Motor neuron (in vitro differentiated cells): ENCODE results near the gene EFCAB6. TPM values are rescaled to one million over a fixed set of nuclear protein-coding genes. Genes with fewer than 3 reads are reported as not detected.

Source experiments
- ATAC-seq, 8 experiments: fragments of 200-7000 bp; cut with Tn5 transposase; replicated peaks in 6 of 8; 2 replicates each; pipeline ENCODE4 v1.8.0; 2021; ENCODE audit warnings: mild to moderate bottlenecking in 8 of 8, moderate library complexity in 8 of 8
- H3K27ac ChIP-seq, 2 donors: fragments of 250-450 bp; sonication (Bioruptor Pico); 2 replicates each; pipeline ENCODE4 v1.9.0; 2021; ENCODE audit warnings: antibody characterized with exemption in 2 of 2, mild to moderate bottlenecking in 2 of 2, moderate library complexity in 1 of 2
- H3K4me1 ChIP-seq, 2 donors: fragments of 250-450 bp; sonication (Bioruptor Pico); replicated peaks in 1 of 2; 2 replicates each; pipeline ENCODE4 v1.6.1; 2021; ENCODE audit warnings: antibody characterized with exemption in 2 of 2, mild to moderate bottlenecking in 2 of 2, moderate library complexity in 1 of 2
- H3K4me3 ChIP-seq, 5 donors: fragments of 250-450 bp; sonication (Bioruptor Pico); 2 replicates each; pipeline ENCODE4 v1.9.0; 2021; ENCODE audit warnings: antibody characterized with exemption in 5 of 5, mild to moderate bottlenecking in 5 of 5, moderate library complexity in 4 of 5
- WGBS, 10 experiments: fragments of 450-650 bp; shearing (Covaris generic); methylation state at CpG; one replicate each; pipeline ENCODE4 v1.0.0; 2022; 5-methylcytosine and 5-hydroxymethylcytosine counted together
- in situ Hi-C, 9 experiments: fragments of 400-800 bp; cut with MboI; loops; one replicate each; pipeline ENCODE4 v1.15.0; 2021; ENCODE audit warnings: low sequenced_read_pairs in 9 of 9, low pct_unique_long_range_greater_than_20kb in 2 of 9; ENCODE audit not compliant: unreplicated experiment in 9 of 9
- total RNA-seq, 8 experiments: library from RNA; unstranded; fragments of 300-600 nt; gene quantifications; 2 replicates each; pipeline versions ENCODE4 v1.2.3 to v1.2.4, GENCODE V29; 2022

EFCAB6 gene
- total RNA-seq, 8 experiments from 2014 or later = 1.0 to 9.2 (median 2.5) TPM

GRCh38 chr22:43852573-43853327 is 40.6 kb upstream of the EFCAB6 start:
- Histone ChIP-seq H3K4me3 (no peak overlapping the region), H3K4me1 (peaks cover 8 to 15% of the 10 kb centered on the region in 2 donors), H3K27ac (no peak overlapping the region)
- ATAC-seq = no peak
- in situ Hi-C loops = no loop called here
- 66 to 100% (median 90%) methylated on average over 3 to 9 of the region's 19 CpGs; no CpG with 5 or more reads in 4 of the 10 experiments for WGBS, 10 experiments

- in situ Hi-C loops = no loop called here
- H3K4me3 ChIP-seq = no peak overlapping the region
- 17 to 100% (median 100%) methylated on average over 1 of the region's 3 CpGs; no CpG with 5 or more reads in 6 of the 10 experiments for WGBS, 10 experiments
- H3K4me1 ChIP-seq = peaks cover 8 to 15% of the 10 kb centered on the region in 2 donors
- no peak overlapping the region for H3K27ac ChIP-seq
- no peak for ATAC-seq
Measured at GRCh38 chr22:43851979-43852307, 39.8 kb upstream of the EFCAB6 start.

- no peak overlapping the region for H3K4me3 ChIP-seq
- ATAC-seq = peak in 1 of 8 experiments; percentile 42
- WGBS, 10 experiments = 7 to 100% (median 76%) methylated on average over 3 to 6 of the region's 13 CpGs
- in situ Hi-C loops = no loop called here
- H3K27ac ChIP-seq = no peak overlapping the region
- H3K4me1 ChIP-seq = peaks cover 8 to 15% of the 10 kb centered on the region in 2 donors
Measured at GRCh38 chr22:43851058-43851978, 39.2 kb upstream of the EFCAB6 start.

GRCh38 chr22:43850529-43850928 is 38.4 kb upstream of the EFCAB6 start:
- Histone ChIP-seq H3K27ac (no peak overlapping the region), H3K4me1 (peaks cover 8 to 15% of the 10 kb centered on the region in 2 donors), H3K4me3 (no peak overlapping the region)
- in situ Hi-C loops = no loop called here
- ATAC-seq = no peak
- WGBS, 10 experiments = 28 to 100% (median 85%) methylated on average over 2 to 10 of the region's 12 CpGs; no CpG with 5 or more reads in 1 of the 10 experiments

GRCh38 chr22:43849731-43850130 is 37.6 kb upstream of the EFCAB6 start:
- ATAC-seq = no peak
- peaks cover 8 to 15% of the 10 kb centered on the region in 2 donors for H3K4me1 ChIP-seq
- WGBS, 10 experiments = 44 to 87% (median 84%) methylated on average over 3 to 10 of the region's 13 CpGs; no CpG with 5 or more reads in 6 of the 10 experiments
- in situ Hi-C loops = loop anchor here in 1 of 9 experiments (25.0 kb wide), 1 partner anchor 462 kb away; no protein-coding TSS in a partner anchor
- no peak overlapping the region for H3K27ac ChIP-seq
- H3K4me3 ChIP-seq = no peak overlapping the region

- ATAC-seq = peak; percentile 82 to 93 (median 88)
- peaks cover 8 to 15% of the 10 kb centered on the region in 2 donors for H3K4me1 ChIP-seq
- in situ Hi-C loops = loop anchor here in 1 of 9 experiments (25.0 kb wide), 1 partner anchor 461 kb away; no protein-coding TSS in a partner anchor
- peak overlapping the region in 1 of 2 donors; percentile 6 for H3K27ac ChIP-seq
- WGBS, 10 experiments = 14 to 46% (median 25%) methylated on average over 1 to 2 of the region's 16 CpGs; no CpG with 5 or more reads in 6 of the 10 experiments
- no peak overlapping the region for H3K4me3 ChIP-seq
Measured at GRCh38 chr22:43848366-43849171, 36.5 kb upstream of the EFCAB6 start.

- 17 to 86% (median 72%) methylated on average over 1 to 2 of the region's 14 CpGs; no CpG with 5 or more reads in 6 of the 10 experiments for WGBS, 10 experiments
- ATAC-seq = no peak
- Histone ChIP-seq H3K4me1 (peaks cover 8 to 15% of the 10 kb centered on the region in 2 donors), H3K27ac (no peak overlapping the region), H3K4me3 (no peak overlapping the region)
- in situ Hi-C loops = loop anchor here in 1 of 9 experiments (25.0 kb wide), 1 partner anchor 460 kb away; no protein-coding TSS in a partner anchor
Measured at GRCh38 chr22:43847376-43848289, 35.5 kb upstream of the EFCAB6 start.

GRCh38 chr22:43846966-43847365 is 34.9 kb upstream of the EFCAB6 start:
- Histone ChIP-seq H3K4me1 (peaks cover 8 to 15% of the 10 kb centered on the region in 2 donors), H3K27ac (no peak overlapping the region), H3K4me3 (no peak overlapping the region)
- ATAC-seq = no peak
- 0 to 100% (median 90%) methylated on average over 1 to 8 of the region's 11 CpGs; no CpG with 5 or more reads in 3 of the 10 experiments for WGBS, 10 experiments
- in situ Hi-C loops = loop anchor here in 1 of 9 experiments (25.0 kb wide), 1 partner anchor 460 kb away; no protein-coding TSS in a partner anchor

GRCh38 chr22:43845981-43846380 is 33.9 kb upstream of the EFCAB6 start:
- in situ Hi-C loops = loop anchor here in 1 of 9 experiments (25.0 kb wide), 1 partner anchor 459 kb away; no protein-coding TSS in a partner anchor
- no peak for ATAC-seq
- Histone ChIP-seq H3K27ac (no peak overlapping the region), H3K4me3 (no peak overlapping the region), H3K4me1 (peaks cover 8 to 15% of the 10 kb centered on the region in 2 donors)
- 51 to 100% (median 94%) methylated on average over 1 to 7 of the region's 11 CpGs; no CpG with 5 or more reads in 2 of the 10 experiments for WGBS, 10 experiments

- 18 to 76% (median 64%) methylated on average over 2 to 5 of the region's 31 CpGs; no CpG with 5 or more reads in 7 of the 10 experiments for WGBS, 10 experiments
- H3K4me1 ChIP-seq = peaks cover 8 to 15% of the 10 kb centered on the region in 2 donors
- in situ Hi-C loops = loop anchor here in 1 of 9 experiments (25.0 kb wide), 1 partner anchor 458 kb away; no protein-coding TSS in a partner anchor
- no peak for ATAC-seq
- H3K27ac ChIP-seq = no peak overlapping the region
- H3K4me3 ChIP-seq = no peak overlapping the region
Measured at GRCh38 chr22:43844560-43845545, 32.7 kb upstream of the EFCAB6 start.
